ENCODE results near the gene KIRREL1.

The KIRREL1 gene

DNA sequence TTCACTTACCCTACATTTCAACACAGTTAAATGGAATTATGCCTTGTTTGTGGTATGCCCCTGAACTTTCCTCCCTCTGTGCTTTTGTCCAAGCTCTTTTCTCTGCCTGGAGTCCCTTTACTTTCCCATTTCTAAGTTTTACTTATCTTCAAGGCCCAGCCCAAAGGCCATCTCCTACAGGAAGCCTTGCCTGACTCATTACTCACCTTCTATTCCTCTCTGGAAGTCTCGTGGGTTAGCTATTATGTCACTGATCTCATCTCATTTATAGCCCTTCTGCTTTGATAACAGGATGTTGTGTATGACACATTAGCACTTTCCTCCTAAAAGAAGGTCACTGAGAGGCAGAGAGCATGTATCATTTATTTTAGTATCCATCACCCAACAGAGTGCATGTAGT lies 108.5 kb downstream of the KIRREL1 start:
- H3K4me1 ChIP-seq (ENCODE audit: insufficient read depth, low read length), result peaks cover 53% of the 10 kb centered on the region
- no peaks in the 10 kb centered on the region for H3K27me3 ChIP-seq (ENCODE audit: insufficient read depth, low read length)
- H3K4me3 ChIP-seq (ENCODE audit: low read length), result no peak overlapping the region
- H2AFZ ChIP-seq (ENCODE audit: low read depth, low read length), result no peak overlapping the region
- H3K9me3 ChIP-seq (ENCODE audit: low read length), result no peaks in the 10 kb centered on the region
- H3K36me3 ChIP-seq (ENCODE audit: insufficient read depth, low read length), result no peaks in the 10 kb centered on the region

DNA sequence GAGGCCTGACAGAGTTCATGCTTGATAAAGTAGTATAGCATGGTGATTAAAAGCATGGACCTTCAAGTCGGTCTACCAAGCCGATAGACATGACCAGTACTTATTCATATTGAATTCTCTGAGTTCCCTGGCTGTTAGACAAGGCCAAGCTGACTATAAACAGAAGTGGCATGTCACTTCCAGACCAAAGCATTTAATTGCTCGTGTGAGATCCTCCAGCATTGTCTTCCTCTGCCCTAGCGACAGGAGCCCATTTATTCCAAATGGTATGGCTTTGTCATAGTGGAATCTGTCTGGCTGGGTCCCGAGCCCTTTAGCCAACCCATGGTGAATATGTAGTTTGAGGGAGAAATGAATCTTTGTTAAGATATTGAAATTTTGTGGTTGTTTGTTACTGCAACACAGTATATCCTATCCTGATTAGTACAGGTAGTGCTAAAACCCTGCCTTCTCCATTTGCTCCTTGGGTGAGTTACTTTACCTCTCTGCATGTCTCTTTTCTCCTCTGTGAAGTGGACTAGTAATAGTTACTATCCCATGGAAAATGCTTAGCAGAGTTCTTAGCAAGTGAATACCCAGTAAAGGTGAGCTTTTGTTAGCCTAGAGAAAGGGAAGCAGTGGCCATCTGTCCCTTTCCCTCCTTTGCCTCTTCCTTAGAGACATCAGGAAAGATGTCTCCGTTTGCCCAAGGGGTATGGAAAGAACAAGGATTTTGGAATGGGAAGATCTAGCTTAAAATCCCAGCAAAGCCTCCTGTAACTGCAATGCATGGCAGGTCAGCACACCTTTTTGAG lies 109.6 kb downstream of the KIRREL1 start:
- H3K27me3 ChIP-seq (ENCODE audit: insufficient read depth, low read length), result no peaks in the 10 kb centered on the region
- no peaks in the 10 kb centered on the region for H3K36me3 ChIP-seq (ENCODE audit: insufficient read depth, low read length)
- H2AFZ ChIP-seq (ENCODE audit: low read depth, low read length), result no peak overlapping the region
- H3K4me1 ChIP-seq (ENCODE audit: insufficient read depth, low read length), result peaks cover 57% of the 10 kb centered on the region
- H3K4me3 ChIP-seq (ENCODE audit: low read length), result no peak overlapping the region
- no peaks in the 10 kb centered on the region for H3K9me3 ChIP-seq (ENCODE audit: low read length)

DNA sequence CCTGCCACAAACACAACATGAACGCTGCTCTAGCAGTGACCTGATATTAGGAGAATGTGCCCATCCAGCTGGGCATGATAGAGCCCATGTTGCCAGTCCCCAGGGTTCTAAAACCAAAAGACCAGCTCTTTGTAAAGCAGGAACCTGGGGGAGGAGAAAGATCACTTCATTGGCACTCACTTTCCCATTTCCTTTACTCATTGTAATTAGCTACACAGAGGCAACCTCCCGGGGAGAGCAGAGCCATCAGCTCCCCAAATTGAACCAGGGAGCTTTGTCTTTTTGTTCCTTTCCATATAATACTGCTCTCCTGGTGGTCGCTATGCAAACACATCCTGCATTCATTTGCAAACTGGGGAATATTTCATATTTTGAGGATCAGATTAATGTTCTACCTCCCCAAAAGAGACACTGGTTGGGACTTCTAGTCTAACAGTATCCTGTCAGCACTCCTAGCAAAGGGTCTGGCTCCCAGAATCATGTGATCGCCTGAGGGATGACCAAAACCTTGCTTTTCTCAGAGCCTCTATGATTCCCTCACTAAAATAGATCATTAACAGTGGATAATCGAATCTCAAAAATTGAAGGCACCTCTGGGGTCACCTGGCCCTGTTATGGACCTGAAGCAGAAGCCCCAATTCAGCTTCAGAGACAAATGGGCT lies 110.5 kb downstream of the KIRREL1 start:
- no peaks in the 10 kb centered on the region for H3K9me3 ChIP-seq (ENCODE audit: low read length)
- no peak overlapping the region for H2AFZ ChIP-seq (ENCODE audit: low read depth, low read length)
- H3K27me3 ChIP-seq (ENCODE audit: insufficient read depth, low read length), result no peaks in the 10 kb centered on the region
- peaks cover 52% of the 10 kb centered on the region for H3K4me1 ChIP-seq (ENCODE audit: insufficient read depth, low read length)
- H3K4me3 ChIP-seq (ENCODE audit: low read length), result no peak overlapping the region
- no peaks in the 10 kb centered on the region for H3K36me3 ChIP-seq (ENCODE audit: insufficient read depth, low read length)

DNA sequence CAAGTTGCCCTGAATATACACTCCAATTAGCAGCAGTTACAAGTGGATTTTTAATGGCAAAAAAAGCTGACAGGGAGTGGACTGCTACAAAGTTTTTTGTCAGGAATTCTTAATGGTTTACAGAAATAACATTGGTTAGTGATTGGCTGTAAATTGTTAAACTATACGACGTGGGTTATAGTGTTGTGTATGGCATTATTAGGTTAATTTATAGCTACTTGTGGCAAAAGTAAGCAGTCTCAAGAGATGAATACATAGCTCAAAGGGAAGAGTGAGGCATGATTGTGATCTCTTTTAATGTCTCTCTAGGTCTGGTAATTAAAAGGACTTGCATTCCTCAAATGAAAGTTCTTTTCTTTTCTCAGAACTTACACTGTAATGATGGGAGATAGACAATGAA lies 111.4 kb downstream of the KIRREL1 start:
- peaks cover 44% of the 10 kb centered on the region for H3K4me1 ChIP-seq (ENCODE audit: insufficient read depth, low read length)
- no peak overlapping the region for H3K4me3 ChIP-seq (ENCODE audit: low read length)
- H3K27me3 ChIP-seq (ENCODE audit: insufficient read depth, low read length), result no peaks in the 10 kb centered on the region
- peaks cover 2% of the 10 kb centered on the region for H3K9me3 ChIP-seq (ENCODE audit: low read length)
- no peaks in the 10 kb centered on the region for H3K36me3 ChIP-seq (ENCODE audit: insufficient read depth, low read length)
- no peak overlapping the region for H2AFZ ChIP-seq (ENCODE audit: low read depth, low read length)

DNA sequence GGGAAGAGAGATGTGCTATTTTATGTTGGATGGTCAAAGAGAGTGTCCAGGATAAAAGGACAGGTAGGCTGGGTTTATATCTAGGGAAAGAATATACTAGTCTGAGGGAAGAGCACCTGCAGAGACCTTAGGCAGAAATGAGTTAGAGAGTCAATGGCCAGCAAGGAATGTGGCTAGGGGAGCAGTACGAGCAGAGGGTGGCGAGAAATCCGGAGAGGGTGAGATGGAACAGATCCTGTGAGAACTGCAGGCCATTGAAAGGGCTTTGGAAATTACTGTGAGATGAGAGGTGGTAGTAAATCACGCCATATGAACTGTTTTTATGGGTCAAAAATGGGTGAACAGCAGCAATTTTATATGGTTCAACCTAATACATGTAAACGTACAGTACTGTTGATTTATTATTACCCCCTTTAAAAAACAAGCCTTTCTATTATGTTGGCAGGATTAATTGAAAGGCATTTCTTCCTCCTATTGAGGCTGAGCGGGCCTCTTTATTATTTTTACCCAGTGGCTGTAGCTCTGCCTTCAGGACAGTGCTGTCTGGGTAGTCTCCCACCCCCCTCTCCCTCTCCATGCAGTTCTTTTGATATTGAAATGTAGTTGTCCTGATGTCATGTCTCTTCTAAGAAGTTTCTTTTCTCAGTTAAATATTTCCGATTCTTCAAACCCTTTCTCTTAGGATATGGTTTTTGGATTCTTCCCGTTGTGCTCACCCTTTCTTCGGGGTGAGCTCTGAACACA lies 112.1 kb downstream of the KIRREL1 start:
- peaks cover 40% of the 10 kb centered on the region for H3K4me1 ChIP-seq (ENCODE audit: insufficient read depth, low read length)
- no peaks in the 10 kb centered on the region for H3K36me3 ChIP-seq (ENCODE audit: insufficient read depth, low read length)
- H3K4me3 ChIP-seq (ENCODE audit: low read length), result no peak overlapping the region
- H2AFZ ChIP-seq (ENCODE audit: low read depth, low read length), result no peak overlapping the region
- peaks cover 2% of the 10 kb centered on the region for H3K9me3 ChIP-seq (ENCODE audit: low read length)
- no peaks in the 10 kb centered on the region for H3K27me3 ChIP-seq (ENCODE audit: insufficient read depth, low read length)

DNA sequence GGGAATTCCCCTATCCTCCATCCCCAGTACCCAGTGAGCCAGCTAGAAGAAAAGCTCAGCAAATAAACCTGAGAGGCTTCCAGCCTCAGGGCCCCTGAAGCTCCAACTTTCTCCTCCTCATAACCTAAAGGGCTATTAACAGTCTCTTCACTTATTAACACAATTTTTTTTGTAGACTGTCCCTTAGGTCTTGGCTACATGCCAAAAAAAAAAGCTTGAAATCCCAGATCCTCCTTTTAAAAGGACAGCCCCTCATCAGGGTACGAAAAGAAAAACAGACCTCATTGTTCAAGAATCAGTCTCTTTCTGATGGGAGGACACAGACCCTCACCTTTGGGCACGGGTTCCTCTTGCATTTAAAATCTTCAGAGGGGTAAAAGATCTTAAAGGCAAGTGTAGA lies 114.5 kb downstream of the KIRREL1 start:
- Histone ChIP-seq H2AFZ (ENCODE audit: low read depth, low read length) (no peak overlapping the region), H3K4me1 (ENCODE audit: insufficient read depth, low read length) (peaks cover 29% of the 10 kb centered on the region), H3K4me3 (ENCODE audit: low read length) (no peak overlapping the region), H3K36me3 (ENCODE audit: insufficient read depth, low read length) (no peaks in the 10 kb centered on the region), H3K9me3 (ENCODE audit: low read length) (peaks cover 5% of the 10 kb centered on the region), H3K27me3 (ENCODE audit: insufficient read depth, low read length) (peaks cover 11% of the 10 kb centered on the region)

DNA sequence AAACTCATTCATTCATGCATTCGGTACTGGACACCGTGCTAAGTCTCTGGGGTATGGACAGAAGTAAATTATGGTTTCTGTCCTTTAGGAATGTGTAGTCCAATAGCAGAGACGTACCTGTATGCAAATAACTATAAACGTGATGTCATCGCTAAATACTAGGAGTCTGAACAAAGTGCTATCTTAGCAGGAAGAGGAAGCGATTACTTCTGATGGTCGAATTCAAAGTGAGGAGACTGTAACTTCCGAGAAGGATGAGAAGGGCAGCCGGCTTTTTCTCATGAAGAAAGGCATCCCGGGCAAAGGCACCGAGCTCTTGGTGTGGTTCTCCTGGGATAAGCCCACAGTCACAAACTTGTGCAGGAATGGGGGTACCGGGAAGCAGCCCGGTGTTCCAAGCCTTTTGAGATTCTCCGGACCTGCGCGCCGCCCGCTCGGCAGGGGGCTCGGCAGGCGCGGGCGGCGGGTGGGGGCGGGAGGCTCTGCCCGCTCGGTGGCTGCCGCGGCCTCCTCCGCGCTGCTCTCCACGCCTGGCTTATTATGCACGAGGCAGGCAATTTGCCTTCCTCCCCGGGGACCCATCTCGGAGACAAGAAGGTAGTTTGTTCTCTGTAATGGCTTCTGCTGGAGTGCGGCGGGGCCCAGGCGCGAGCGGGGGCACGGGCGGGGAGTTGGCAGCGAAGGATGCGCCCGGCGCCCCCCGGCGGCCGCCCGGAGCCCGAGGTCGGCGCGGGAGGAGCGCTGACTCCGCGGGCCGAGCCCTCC lies 119.7 kb downstream of the KIRREL1 start:
- Histone ChIP-seq H2AFZ (ENCODE audit: low read depth, low read length) (peak overlapping the region; percentile 89), H3K4me1 (ENCODE audit: insufficient read depth, low read length) (peaks cover 7% of the 10 kb centered on the region), H3K27me3 (ENCODE audit: insufficient read depth, low read length) (peaks cover 18% of the 10 kb centered on the region), H3K4me3 (ENCODE audit: low read length) (peak overlapping the region; percentile 54), H3K36me3 (ENCODE audit: insufficient read depth, low read length) (no peaks in the 10 kb centered on the region), H3K9me3 (ENCODE audit: low read length) (peaks cover 5% of the 10 kb centered on the region)

DNA sequence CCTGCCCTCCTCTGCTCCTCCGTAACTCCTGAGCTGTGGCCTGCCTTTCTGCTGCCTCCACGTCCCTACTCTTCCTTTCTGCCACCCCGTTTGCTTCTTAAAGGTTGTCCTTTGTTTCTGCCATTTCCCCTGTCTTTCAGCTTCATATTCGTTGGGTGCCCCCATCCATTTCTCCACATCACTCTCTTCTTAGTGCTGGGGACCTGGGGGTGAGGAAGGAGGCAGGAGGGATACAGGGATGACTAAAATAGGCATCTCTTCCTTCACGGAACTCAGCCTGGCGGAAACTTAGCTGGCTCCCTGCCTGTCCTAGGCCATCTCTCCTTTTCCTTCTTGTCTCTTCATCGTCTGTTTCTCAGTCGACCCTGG lies 120.3 kb downstream of the KIRREL1 start:
- H2AFZ ChIP-seq (ENCODE audit: low read depth, low read length), result peak overlapping the region; percentile 89
- H3K9me3 ChIP-seq (ENCODE audit: low read length), result peaks cover 5% of the 10 kb centered on the region
- no peaks in the 10 kb centered on the region for H3K36me3 ChIP-seq (ENCODE audit: insufficient read depth, low read length)
- peak overlapping the region; percentile 54 for H3K4me3 ChIP-seq (ENCODE audit: low read length)
- H3K4me1 ChIP-seq (ENCODE audit: insufficient read depth, low read length), result peaks cover 11% of the 10 kb centered on the region
- H3K27me3 ChIP-seq (ENCODE audit: insufficient read depth, low read length), result peaks cover 18% of the 10 kb centered on the region

DNA sequence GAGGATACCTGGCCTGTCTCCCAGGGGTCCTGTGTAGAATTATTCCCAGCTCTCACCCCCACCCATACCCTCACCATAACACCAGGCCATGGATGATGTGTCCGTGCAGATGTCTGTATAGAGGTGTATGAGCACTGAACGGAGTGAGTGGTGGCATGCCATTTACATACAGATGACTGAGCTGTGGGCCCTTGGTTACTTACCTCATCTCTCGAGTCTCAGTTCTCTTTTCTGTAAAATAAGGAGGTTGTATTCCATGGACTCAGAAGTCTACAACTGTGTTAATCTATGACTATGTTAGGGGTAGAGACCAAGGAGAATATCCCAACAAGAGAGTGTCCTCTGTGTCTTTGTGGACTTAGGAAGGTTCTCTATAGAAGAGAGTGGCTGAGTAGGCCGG lies 121.7 kb downstream of the KIRREL1 start:
- Histone ChIP-seq H3K36me3 (ENCODE audit: insufficient read depth, low read length) (no peaks in the 10 kb centered on the region), H3K4me1 (ENCODE audit: insufficient read depth, low read length) (peaks cover 11% of the 10 kb centered on the region), H3K9me3 (ENCODE audit: low read length) (peaks cover 3% of the 10 kb centered on the region), H3K4me3 (ENCODE audit: low read length) (no peak overlapping the region), H3K27me3 (ENCODE audit: insufficient read depth, low read length) (peaks cover 24% of the 10 kb centered on the region), H2AFZ (ENCODE audit: low read depth, low read length) (no peak overlapping the region)

DNA sequence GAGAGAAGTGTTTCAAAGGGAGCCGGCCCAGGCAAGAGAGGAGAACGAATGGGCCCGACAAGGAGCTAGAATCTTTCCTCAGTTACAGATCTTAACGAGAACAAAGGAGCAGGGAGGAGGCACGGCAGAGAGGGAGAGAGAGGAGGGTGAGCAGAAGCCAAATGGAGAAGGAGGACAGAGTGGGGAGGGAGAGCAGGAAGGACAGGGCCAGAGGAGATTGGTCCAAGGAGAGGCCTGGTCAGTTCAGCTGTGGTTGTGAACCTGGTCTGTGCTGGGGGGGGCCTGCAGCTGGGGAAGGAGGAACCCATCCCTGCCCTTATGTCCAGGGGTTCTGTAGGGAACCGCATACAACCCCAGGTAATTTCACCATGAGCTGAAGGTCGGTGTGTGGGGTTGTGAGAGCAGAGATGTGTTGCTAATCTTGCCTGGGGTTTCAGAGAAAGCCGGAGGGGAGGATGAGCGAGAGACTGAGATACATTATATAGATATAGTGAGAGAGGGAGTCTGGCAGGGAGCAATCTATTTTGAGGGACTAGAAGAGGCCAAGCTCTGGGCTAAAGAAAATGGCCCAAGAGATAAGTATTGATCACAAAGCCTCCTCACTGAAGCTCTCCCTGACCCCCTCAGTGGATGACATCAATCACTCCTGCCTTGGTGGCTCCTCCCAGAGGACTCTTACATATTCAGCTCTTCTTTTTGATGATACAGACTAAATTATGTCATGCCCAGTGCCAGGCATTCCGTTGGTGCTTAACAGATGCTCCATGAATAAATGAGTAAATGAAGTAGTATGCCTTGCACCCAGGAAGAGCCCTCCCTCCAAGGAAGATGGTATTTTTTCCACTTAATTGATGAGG lies 123.1 kb downstream of the KIRREL1 start:
- Histone ChIP-seq H2AFZ (ENCODE audit: low read depth, low read length) (no peak overlapping the region), H3K4me3 (ENCODE audit: low read length) (no peak overlapping the region), H3K4me1 (ENCODE audit: insufficient read depth, low read length) (peaks cover 11% of the 10 kb centered on the region), H3K27me3 (ENCODE audit: insufficient read depth, low read length) (peaks cover 23% of the 10 kb centered on the region), H3K36me3 (ENCODE audit: insufficient read depth, low read length) (no peaks in the 10 kb centered on the region), H3K9me3 (ENCODE audit: low read length) (peaks cover 3% of the 10 kb centered on the region)

DNA sequence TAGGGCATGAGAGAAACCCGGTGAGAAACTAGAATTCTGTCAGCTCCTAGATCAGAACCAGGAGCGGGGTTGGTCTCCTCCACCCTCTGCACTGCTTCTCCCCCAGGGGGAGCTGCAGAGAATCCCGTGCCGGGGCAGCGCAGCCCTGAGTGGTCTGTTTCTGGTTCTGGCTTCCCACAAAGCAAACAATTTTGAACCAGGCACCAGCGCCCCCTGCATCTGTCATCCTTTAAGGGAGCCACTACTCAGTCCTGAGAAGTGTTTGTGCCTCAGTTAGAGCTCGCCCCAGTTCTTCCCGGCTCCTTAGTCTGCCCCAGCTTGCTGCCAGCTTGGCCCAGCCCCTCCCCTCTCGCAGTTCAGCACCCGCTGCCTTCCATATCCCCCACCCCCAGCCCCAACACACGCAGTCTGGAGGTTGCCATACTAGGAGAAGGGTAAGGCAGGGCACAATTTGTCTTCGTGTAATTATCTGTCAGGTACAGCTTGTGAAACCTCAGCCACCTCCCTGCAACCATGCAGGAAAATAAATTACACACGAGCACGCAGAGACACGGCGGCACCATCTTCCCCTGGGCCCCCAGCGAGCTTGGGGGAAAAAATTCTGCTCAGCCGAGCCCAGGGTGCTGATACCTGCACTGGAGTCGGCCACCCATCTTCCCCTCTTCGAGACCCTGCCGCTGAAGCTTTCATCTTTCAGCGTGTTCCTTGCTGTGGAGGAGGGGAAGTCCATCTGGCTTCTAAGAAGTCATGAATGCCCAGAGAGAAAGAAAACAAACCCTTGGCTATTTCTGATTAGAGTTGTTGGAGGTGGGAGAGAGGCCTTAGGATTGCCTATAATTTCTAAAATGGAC lies 124.6 kb downstream of the KIRREL1 start:
- Histone ChIP-seq H3K4me3 (ENCODE audit: low read length) (no peak overlapping the region), H2AFZ (ENCODE audit: low read depth, low read length) (no peak overlapping the region), H3K36me3 (ENCODE audit: insufficient read depth, low read length) (no peaks in the 10 kb centered on the region), H3K27me3 (ENCODE audit: insufficient read depth, low read length) (peaks cover 13% of the 10 kb centered on the region), H3K9me3 (ENCODE audit: low read length) (no peaks in the 10 kb centered on the region), H3K4me1 (ENCODE audit: insufficient read depth, low read length) (peaks cover 9% of the 10 kb centered on the region)
